HG02884 (cell line): Measurements from ENCODE around the gene ACSS1.

Experiments used
- ATAC-seq: cut with Tn5 transposase; IDR thresholded peaks from one replicate; pipeline ENCODE4 v1.9.1; 2021; ENCODE audit warnings: mild to moderate bottlenecking, moderate library complexity; ENCODE audit not compliant: unreplicated experiment

The ACSS1 gene

GRCh38 chr20:25061103-25061799 lies 3.3 kb upstream of the ACSS1 start:
- no peak for ATAC-seq

DNA sequence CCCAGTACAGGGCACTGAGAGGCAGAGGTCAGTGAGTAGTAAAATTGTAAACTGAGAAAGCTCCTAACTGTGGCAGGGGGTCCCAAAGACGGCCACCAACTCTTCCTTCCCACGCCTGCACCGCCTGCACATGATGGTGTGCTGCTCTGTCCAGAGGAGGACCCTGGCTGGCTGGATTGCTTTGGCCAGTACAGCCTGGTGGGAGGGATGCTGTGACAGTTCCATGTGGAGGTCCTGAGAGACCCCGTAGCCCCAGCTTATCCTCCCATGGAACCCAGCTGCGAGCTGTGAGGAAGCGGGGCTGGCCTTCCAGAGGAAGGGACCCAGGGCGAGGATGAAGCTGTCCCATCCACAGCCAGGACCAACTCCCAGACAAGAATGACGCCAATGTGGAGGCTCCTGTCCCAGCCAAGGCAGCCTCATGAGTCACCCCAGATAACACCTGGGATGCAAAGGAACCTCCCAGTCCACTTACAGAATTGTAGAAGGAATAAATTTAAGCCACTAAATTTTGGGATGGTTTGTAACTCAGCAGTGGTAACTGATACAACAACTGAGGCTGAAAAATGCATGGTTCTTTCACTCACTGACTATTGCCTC lies 2.0 kb upstream of the ACSS1 start:
- ATAC-seq, result no peak

DNA sequence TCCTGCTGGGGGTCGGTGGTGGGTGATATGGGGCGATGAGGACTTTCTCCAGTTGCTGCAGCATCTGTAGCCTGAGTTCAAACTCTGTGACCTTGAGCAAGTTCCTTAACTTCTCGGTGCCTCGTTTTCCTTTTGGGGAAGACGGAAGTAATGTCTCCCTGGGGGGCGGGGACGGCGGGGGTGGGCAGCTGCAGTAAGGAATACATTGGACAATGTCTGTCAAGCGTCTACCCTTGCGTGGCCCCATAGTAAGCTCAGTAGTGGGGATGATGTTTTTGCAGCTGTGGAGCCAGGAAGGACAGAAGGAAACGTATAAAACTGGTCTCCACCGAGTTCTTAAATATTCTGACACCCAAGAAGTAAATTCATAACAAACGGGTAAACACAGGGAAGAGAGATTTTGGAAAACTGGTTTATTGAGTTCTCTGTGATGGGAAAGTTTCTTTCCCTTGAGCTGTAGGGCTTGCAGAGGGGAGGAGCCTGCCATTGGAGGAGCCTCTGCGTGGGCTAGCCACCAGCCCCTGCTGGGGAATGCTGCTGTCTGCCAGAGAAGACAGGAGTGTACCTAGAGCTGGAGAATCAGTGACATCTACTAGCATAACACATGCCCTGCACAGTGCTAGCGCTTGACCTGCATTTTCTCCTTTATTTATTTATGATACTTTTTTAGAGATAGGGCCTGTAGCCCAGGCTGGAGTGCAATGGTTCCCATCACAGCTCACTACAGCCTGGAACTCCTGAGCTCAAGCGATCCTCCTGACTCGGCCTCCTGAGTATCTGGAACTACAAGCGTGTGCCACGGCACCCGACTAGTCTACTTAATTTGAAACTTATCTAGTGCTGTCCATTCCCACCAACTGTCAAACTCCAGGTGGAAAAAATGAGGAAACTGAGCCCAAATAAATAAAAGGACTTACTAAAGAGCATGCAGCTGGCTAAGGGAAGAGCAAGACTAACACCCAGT lies 1.2 kb upstream of the ACSS1 start:
- ATAC-seq, result no peak

- peak; percentile 34 for ATAC-seq
Observed at GRCh38 chr20:25057234-25058050, 497 bp downstream of the ACSS1 start.

- no peak for ATAC-seq
Observed at GRCh38 chr20:25056690-25057233, 1.2 kb downstream of the ACSS1 start.

DNA sequence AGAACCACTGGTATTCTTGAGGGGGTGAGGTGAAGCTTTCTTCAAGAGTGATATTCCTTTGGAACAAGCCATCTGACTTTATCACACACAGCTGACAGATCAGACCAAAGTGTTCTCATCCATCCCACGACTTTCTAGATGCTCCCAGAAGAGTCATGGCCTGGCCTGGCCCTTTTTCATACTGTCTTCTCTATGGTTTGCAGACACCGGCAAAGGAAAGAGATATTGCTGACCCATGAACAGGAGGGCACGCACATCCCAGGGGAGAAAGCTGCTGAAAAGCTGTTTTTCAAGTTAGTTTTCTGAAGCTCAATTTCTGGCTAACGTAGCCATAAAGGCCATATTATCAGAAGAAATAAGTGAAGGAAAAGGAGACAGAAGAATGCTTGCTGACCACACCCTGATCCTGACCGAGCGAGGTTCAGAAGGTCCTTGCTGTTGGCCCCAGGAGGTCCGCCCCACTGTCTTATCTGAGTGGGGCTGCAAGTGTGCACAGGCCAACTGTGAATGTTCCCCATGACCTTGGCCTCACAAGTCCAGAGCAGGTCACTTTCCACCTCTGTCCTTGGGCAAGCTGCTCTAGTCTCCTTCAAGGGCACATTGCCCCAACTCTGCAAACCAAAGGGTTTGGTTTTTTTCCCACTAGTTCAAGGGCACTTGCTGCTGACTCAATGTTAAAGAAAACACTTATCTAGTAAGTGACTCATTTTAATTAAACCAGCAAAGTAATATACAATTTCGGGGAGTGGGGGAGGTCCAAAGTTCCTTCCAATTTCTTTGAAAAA lies 2.0 kb downstream of the ACSS1 start:
- no peak for ATAC-seq

GRCh38 chr20:25054995-25055629 lies 2.8 kb downstream of the ACSS1 start:
- no peak for ATAC-seq

- ATAC-seq, result no peak
Observed at GRCh38 chr20:25054096-25054820, 3.7 kb downstream of the ACSS1 start.

DNA sequence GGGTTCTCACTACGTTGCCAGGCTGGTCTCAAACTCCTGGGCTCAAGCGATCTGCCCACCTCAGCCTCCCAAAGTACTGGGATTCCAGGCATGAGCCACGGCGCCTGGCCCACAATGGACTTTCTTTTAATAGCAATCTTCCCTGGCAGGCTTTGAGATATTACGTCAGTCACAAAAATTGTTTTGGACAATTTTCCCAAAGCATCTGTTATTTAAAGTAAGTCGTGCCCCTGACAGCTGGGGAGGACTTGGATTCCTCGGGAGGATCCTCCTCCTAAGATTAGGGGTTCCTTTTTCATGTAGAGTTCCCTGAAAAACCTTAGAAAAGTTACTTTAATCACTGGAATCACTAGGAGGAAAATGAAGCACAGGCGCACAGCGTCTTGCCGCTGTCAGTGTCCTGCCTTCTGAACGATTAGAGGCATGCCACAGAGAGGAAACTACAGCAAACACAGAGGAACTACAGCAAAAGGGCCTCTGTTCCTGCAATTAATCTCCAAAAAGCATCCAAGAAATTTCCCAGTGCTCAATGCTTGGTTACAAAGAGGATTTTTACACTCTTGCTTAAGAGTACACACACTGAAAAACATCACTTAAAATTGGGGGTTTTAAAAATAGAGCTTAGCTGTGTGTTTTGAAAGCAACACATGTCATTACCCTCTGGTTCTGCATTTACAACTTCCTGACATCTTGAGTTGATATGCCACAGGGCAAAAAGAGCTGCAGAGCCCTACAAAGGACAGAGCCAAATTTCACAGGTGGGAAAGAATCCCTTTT lies 4.5 kb downstream of the ACSS1 start:
- ATAC-seq, result no peak

DNA sequence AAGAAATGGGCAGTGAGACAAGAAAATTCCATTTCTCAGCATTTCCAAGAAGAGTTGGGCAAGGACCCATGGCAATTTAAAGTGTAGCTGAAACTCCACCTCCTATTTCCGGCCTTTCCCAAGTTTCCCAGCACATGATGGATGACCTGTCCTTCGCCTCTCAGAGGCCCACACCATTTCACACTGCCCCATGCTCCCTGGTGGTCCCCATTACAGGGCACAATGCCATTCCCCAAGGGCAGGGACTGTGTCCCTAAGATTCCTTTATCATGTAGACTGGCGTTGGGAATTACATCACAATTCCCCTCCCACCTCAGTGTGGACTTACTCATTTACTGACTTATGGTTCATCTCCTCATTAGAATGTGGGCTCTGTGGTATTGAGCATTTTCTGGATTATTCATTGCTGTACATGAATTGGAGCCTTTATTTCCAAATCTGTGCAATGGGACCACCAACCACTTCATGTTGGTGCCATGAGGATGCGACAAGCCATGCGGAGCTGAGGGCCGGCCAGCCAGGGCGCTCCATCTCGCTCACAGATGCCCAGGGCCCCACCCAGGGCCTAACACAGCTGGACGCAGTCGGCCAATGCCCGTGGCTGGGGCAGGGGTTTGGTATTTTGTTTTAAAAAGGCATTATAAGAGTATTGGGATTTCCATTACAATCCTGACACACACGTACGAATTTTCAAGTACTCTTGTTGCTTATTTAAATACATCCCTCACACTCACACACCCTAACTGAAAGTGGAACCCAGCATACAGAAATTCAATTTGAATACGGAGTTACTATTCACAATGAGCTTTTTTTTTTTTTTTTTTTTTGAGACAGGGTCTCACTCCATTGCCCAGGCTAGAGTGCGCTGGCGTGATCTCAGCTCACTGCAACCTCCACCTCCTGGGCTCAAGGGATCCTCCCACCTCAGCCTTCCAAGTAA lies 5.4 kb downstream of the ACSS1 start:
- ATAC-seq, result peak; percentile 30

- ATAC-seq, result no peak
Observed at GRCh38 chr20:25051386-25052155, 6.4 kb downstream of the ACSS1 start.

- no peak for ATAC-seq
Observed at GRCh38 chr20:25050501-25051350, 7.2 kb downstream of the ACSS1 start.

DNA sequence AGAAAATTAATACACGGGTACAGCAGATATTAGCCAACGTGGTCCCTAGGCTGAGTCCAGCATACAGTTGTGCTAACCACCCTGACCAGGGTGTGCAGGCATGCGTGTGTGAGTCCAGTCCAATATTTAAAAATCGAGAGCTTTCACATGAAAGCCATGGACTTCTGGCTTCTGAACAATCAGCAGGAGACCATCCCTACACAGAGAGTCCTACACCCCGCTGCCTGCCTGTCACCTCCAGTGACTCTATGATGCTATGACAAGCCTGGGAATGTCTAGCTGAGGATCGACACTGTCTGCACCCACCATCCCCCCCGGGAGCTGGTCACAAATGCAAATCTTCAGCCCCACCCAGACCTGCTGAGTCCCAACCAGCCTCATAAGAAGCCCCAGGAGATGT lies 7.9 kb downstream of the ACSS1 start:
- ATAC-seq, result no peak

DNA sequence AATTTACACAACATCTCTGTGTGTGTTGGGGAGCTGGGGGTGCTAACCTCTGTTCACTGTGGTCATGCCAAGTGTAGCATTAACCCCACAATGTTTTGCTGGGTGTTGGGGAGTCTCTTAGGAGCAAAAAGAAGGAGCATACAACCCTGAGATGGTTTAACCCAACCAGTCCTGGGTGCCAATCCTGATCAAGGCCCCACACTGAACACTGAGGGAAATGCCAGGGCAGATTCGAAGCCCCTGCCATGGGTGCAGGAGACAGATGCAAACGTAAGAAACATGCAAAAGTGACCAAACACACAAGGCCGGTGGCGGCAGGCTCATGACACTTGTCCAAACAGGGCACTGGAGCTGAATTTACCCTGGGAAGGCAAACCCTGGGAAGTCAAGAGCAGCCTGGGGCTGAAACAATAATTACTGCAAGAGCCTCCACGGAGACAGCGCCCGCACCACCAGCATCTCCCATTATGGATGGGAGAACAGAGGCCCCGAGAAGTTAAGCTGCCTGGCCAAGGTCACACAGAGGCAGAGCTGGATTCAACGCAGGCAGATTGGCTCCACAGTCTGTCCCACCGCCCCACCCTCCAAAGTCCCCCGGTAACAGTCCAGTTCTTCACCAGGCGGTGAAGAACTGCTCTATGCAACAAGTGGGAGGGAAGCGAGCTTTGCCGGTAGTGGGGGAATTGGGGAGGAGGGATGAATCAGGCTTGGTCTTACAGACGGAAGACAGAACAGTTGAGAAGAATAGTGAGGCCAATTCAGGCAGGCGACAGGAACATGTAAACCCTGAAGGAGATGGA lies 8.5 kb downstream of the ACSS1 start:
- no peak for ATAC-seq
